Trophoblast cell (in vitro differentiated cells and primary cell): ENCODE data around the gene PCIF1.

ENCODE experiments used
- DNase-seq, 2 donors: peaks; one replicate each; pipeline ENCODE4 v3.0.0-alpha.2; 2016
- H2AFZ ChIP-seq: 2 replicates; pipeline ENCODE4 v1.6.1; 2013; ENCODE audit warnings: low read length, moderate library complexity, mild to moderate bottlenecking; ENCODE audit not compliant: insufficient read depth, poor library complexity
- H2AK5ac ChIP-seq: 2 replicates; pipeline ENCODE4 v1.6.1; 2013; ENCODE audit warnings: mild to moderate bottlenecking, low read length
- H2BK120ac ChIP-seq: 2 replicates; pipeline ENCODE4 v1.6.1; 2013; ENCODE audit warnings: low read length, mild to moderate bottlenecking, moderate library complexity; ENCODE audit not compliant: insufficient read depth, poor library complexity
- H2BK12ac ChIP-seq: 2 replicates; pipeline ENCODE4 v1.6.1; 2013; ENCODE audit warnings: mild to moderate bottlenecking, low read length, moderate library complexity
- H2BK5ac ChIP-seq: 2 replicates; pipeline ENCODE4 v1.6.1; 2013; ENCODE audit warnings: low read length, low read depth, moderate library complexity, mild to moderate bottlenecking; ENCODE audit not compliant: poor library complexity
- H3K14ac ChIP-seq: 2 replicates; pipeline ENCODE4 v1.6.1; 2013; ENCODE audit warnings: mild to moderate bottlenecking, low read length
- H3K18ac ChIP-seq: 2 replicates; pipeline ENCODE4 v1.6.1; 2013; ENCODE audit warnings: mild to moderate bottlenecking, low read length
- H3K23ac ChIP-seq: 2 replicates; pipeline ENCODE4 v1.6.1; 2013; ENCODE audit warnings: low read length
- H3K27ac ChIP-seq: 2 replicates; pipeline ENCODE4 v1.5.1; 2013; ENCODE audit warnings: low read depth, mild to moderate bottlenecking, inconsistent platforms, low read length, moderate library complexity
- H3K27me3 ChIP-seq: 2 replicates; pipeline ENCODE4 v1.6.1; 2013; ENCODE audit warnings: inconsistent platforms, mild to moderate bottlenecking, low read length, moderate library complexity; ENCODE audit not compliant: insufficient read depth
- H3K36me3 ChIP-seq, 2 experiments: 1 replicate in 1 of 2; 2 replicates in 1 of 2; pipeline ENCODE4 v1.6.1; 2013; ENCODE audit warnings: low read length in 2 of 2, mild to moderate bottlenecking in 2 of 2, moderate library complexity in 1 of 2; ENCODE audit not compliant: insufficient read depth in 2 of 2, control insufficient read depth in 1 of 2
- H3K4ac ChIP-seq: 2 replicates; pipeline ENCODE4 v1.6.1; 2013; ENCODE audit warnings: low read depth, mild to moderate bottlenecking, low read length, moderate library complexity
- H3K4me1 ChIP-seq, 2 experiments: 1 replicate in 1 of 2; 2 replicates in 1 of 2; pipeline ENCODE4 v1.6.1; 2013; ENCODE audit warnings: low read length in 2 of 2, mild to moderate bottlenecking in 2 of 2, moderate library complexity in 1 of 2; ENCODE audit not compliant: insufficient read depth in 2 of 2, control insufficient read depth in 1 of 2
- H3K4me2 ChIP-seq: 2 replicates; pipeline ENCODE4 v1.6.1; 2013; ENCODE audit warnings: inconsistent platforms, mild to moderate bottlenecking, low read length, moderate library complexity
- H3K4me3 ChIP-seq: 2 replicates; pipeline ENCODE4 v1.5.1; 2013; ENCODE audit warnings: mild to moderate bottlenecking, low read depth, low read length, inconsistent platforms
- H3K79me1 ChIP-seq: one replicate; pipeline ENCODE4 v1.6.1; 2013; ENCODE audit warnings: low read length
- H3K79me2 ChIP-seq: 2 replicates; pipeline ENCODE4 v1.6.1; 2013; ENCODE audit warnings: low read length, mild to moderate bottlenecking; ENCODE audit not compliant: control insufficient read depth, insufficient read depth, poor library complexity
- H3K9ac ChIP-seq: 2 replicates; pipeline ENCODE4 v1.6.1; 2013; ENCODE audit warnings: mild to moderate bottlenecking, low read length
- H3K9me3 ChIP-seq: 2 replicates; pipeline ENCODE4 v1.6.1; 2013; ENCODE audit warnings: low read depth, mild to moderate bottlenecking, control low read depth, inconsistent platforms, low read length; ENCODE audit not compliant: insufficient read depth
- H4K12ac ChIP-seq: 2 replicates; pipeline ENCODE4 v1.6.1; 2013; ENCODE audit warnings: low read depth, mild to moderate bottlenecking, low read length, moderate library complexity
- H4K8ac ChIP-seq: 2 replicates; pipeline ENCODE4 v1.6.1; 2013; ENCODE audit warnings: low read depth, mild to moderate bottlenecking, low read length, moderate library complexity
- H4K91ac ChIP-seq: one replicate; pipeline ENCODE4 v1.6.1; 2013; ENCODE audit warnings: low read depth, mild to moderate bottlenecking, low read length, moderate library complexity
- WGBS: extraction: QIAGEN DNeasy Blood & Tissue Kit; methylation state at CpG from one replicate; pipeline ENCODE4 v1.1.7; 2013; ENCODE audit warnings: missing lambda C conversion rate; ENCODE audit not compliant: insufficient read length, insufficient coverage; ENCODE audit errors: extremely low coverage; 5-methylcytosine and 5-hydroxymethylcytosine counted together

PCIF1 gene

DNA sequence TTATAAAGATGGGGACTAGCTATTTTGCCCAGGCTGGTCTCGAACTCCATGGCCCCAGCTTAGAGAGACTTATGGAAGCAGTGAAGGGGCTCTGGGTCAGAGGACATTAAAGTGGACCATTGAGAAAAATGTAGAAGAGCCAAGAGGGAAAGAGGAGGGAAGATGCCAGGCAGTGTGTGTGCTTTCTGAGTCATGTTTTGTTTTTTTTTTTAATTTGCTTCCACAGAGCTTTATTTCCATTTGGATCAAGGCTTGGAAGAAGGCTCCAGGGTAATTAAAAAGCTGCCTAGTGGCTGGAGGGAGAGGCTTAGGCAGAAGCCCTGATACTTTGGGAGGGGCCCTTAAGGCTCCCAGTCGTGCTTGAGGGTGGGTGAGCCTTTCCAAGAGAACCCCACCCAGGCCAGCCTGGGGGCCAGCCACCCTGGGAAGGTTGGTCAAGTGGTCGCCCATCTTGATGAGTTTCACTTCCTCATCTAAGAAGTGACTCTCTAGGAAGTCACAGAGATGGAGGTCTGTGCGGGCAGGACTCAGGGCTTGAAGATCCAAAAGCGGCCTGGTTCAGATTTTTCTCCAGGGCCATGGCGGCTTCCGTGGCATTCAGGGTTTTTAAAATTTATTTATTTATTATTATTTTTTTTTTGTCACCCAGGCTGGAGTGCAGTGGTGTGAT lies 40.5 kb downstream of the PCIF1 start:
- no peak overlapping the region for H2BK5ac ChIP-seq
- H3K4me1 ChIP-seq, result peaks cover 11 to 14% of the 10 kb centered on the region in 2 experiments
- H3K14ac ChIP-seq, result no peak overlapping the region
- H4K8ac ChIP-seq, result no peak overlapping the region
- H3K18ac ChIP-seq, result no peak overlapping the region
- H3K27ac ChIP-seq, result no peak overlapping the region
- H4K12ac ChIP-seq, result peak overlapping the region; percentile 36
- no peak overlapping the region for H3K23ac ChIP-seq
- no peak overlapping the region for H4K91ac ChIP-seq
- H3K4ac ChIP-seq, result no peak overlapping the region
- H3K9ac ChIP-seq, result no peak overlapping the region
- WGBS, result no CpG with 5 or more reads among the region's 7 CpGs
- H3K4me3 ChIP-seq, result no peak overlapping the region
- DNase-seq, result no peak
- H3K79me2 ChIP-seq, result peaks cover 12% of the 10 kb centered on the region
- no peak overlapping the region for H3K4me2 ChIP-seq
- peaks cover 15% of the 10 kb centered on the region for H3K79me1 ChIP-seq
- H2BK120ac ChIP-seq, result no peak overlapping the region
- H3K27me3 ChIP-seq, result no peaks in the 10 kb centered on the region
- no peak overlapping the region for H2AFZ ChIP-seq
- H3K9me3 ChIP-seq, result no peaks in the 10 kb centered on the region
- H3K36me3 ChIP-seq, result no peaks in the 10 kb centered on the region
- no peak overlapping the region for H2BK12ac ChIP-seq
- no peak overlapping the region for H2AK5ac ChIP-seq

DNA sequence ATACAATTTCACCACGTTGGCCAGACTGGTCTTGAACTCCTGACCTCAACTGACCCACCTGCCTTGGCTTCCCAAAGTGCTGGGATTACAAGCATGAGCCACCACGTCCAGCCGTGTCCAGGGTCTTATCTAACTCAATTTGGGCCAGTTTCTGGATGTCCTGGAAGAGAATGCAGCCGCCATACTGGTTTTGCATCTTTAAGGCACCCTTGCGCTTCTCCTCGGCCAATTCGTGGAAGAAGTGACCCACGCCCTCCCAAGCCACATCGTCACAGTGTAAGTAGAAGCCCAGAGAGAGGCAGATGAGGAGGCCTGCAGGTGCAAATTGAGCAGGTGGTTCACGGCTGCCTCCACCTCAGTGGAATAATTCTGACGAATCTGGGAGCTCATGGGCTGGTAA lies 41.2 kb downstream of the PCIF1 start:
- H4K12ac ChIP-seq, result no peak overlapping the region
- H3K18ac ChIP-seq, result no peak overlapping the region
- no peaks in the 10 kb centered on the region for H3K27me3 ChIP-seq
- no peaks in the 10 kb centered on the region for H3K36me3 ChIP-seq
- no peak overlapping the region for H4K8ac ChIP-seq
- no peak overlapping the region for H3K14ac ChIP-seq
- H2BK5ac ChIP-seq, result no peak overlapping the region
- H2AK5ac ChIP-seq, result no peak overlapping the region
- no peak overlapping the region for H2BK120ac ChIP-seq
- WGBS, result no CpG with 5 or more reads among the region's 11 CpGs
- H3K79me2 ChIP-seq, result peaks cover 12% of the 10 kb centered on the region
- H3K4me3 ChIP-seq, result no peak overlapping the region
- no peak overlapping the region for H3K4me2 ChIP-seq
- DNase-seq, result no peak
- no peaks in the 10 kb centered on the region for H3K9me3 ChIP-seq
- H3K4me1 ChIP-seq, result peaks cover 10 to 13% of the 10 kb centered on the region in 2 experiments
- H2AFZ ChIP-seq, result no peak overlapping the region
- no peak overlapping the region for H3K23ac ChIP-seq
- H2BK12ac ChIP-seq, result no peak overlapping the region
- H4K91ac ChIP-seq, result no peak overlapping the region
- H3K9ac ChIP-seq, result no peak overlapping the region
- no peak overlapping the region for H3K27ac ChIP-seq
- no peak overlapping the region for H3K4ac ChIP-seq
- peaks cover 15% of the 10 kb centered on the region for H3K79me1 ChIP-seq

DNA sequence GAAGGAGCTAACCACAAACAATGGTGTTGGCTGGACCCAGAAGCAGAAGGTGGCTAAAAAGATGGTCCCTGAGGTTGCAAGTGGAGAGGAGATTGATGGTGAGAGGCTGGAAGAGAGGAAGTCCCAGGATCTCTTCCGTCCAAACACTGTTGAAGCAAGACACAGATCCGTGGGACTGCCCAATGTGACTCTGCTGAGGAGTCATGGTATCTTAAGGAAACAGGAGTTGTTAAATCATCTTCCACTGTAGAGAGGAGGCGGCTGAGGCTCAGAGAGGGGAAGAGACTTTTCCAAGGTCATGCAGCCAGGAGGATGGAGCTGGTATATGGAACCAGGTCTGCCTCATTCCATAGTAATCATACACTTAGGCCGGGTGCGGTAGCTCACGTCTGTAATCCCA lies 41.6 kb downstream of the PCIF1 start:
- Histone ChIP-seq H3K9me3 (no peaks in the 10 kb centered on the region), H3K27ac (no peak overlapping the region), H4K91ac (no peak overlapping the region), H3K27me3 (no peaks in the 10 kb centered on the region), H3K23ac (no peak overlapping the region), H4K12ac (no peak overlapping the region), H2AK5ac (no peak overlapping the region), H3K4me1 (peaks cover 6 to 11% of the 10 kb centered on the region in 2 experiments), H4K8ac (no peak overlapping the region), H2BK12ac (no peak overlapping the region), H3K14ac (no peak overlapping the region), H3K79me1 (peaks cover 15% of the 10 kb centered on the region), H3K9ac (no peak overlapping the region), H3K36me3 (no peaks in the 10 kb centered on the region), H2AFZ (no peak overlapping the region), H3K4ac (no peak overlapping the region), H3K79me2 (peaks cover 10% of the 10 kb centered on the region), H3K18ac (no peak overlapping the region), H2BK120ac (no peak overlapping the region), H3K4me3 (no peak overlapping the region), H3K4me2 (no peak overlapping the region), H2BK5ac (no peak overlapping the region)
- no peak for DNase-seq
- no CpG with 5 or more reads among the region's 6 CpGs for WGBS

DNA sequence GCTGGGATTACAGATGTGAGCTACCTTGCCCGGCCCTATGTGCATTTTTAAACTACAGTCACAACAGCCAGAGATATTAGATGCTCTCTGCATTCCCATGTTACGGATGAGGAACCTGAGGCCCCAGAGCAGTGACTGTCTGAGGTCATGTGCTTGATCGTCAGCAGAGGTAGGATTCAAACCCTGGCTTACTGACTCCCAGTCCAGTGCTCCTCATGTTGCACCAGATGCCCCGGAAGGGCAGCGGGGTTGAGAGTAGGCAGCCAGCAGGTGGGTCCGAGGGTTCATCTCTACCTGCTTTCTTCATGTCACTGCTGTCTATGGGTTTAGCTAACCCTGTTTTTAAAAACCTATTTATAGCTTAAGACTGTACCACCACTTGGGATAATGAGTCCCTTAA lies 46.8 kb downstream of the PCIF1 start:
- WGBS, result no CpG with 5 or more reads among the region's 6 CpGs
- Histone ChIP-seq H3K27me3 (no peaks in the 10 kb centered on the region), H3K14ac (no peak overlapping the region), H2AK5ac (no peak overlapping the region), H3K4me1 (peaks cover 8 to 9% of the 10 kb centered on the region in 2 experiments), H3K4ac (no peak overlapping the region), H4K12ac (no peak overlapping the region), H3K27ac (no peak overlapping the region), H2AFZ (no peak overlapping the region), H3K79me1 (peaks cover 2% of the 10 kb centered on the region), H4K91ac (no peak overlapping the region), H3K23ac (no peak overlapping the region), H3K9ac (no peak overlapping the region), H2BK12ac (no peak overlapping the region), H2BK5ac (no peak overlapping the region), H3K9me3 (no peaks in the 10 kb centered on the region), H3K79me2 (no peaks in the 10 kb centered on the region), H3K18ac (no peak overlapping the region), H3K4me2 (no peak overlapping the region), H3K4me3 (no peak overlapping the region), H2BK120ac (no peak overlapping the region), H4K8ac (no peak overlapping the region), H3K36me3 (no peaks in the 10 kb centered on the region)
- DNase-seq, result no peak
